HG02642 (cell line): ENCODE data around the gene SCUBE2.
"Not testable (repeated sequence)": the region's sequence is repeated elsewhere in the genome, so short reads cannot be mapped to it uniquely, and the experiment has no call there.

Experiments
- ATAC-seq: cut with Tn5 transposase; IDR thresholded peaks from one replicate; pipeline ENCODE4 v1.9.1; 2021; ENCODE audit warnings: mild to moderate bottlenecking; ENCODE audit not compliant: unreplicated experiment, poor library complexity

The SCUBE2 gene

DNA sequence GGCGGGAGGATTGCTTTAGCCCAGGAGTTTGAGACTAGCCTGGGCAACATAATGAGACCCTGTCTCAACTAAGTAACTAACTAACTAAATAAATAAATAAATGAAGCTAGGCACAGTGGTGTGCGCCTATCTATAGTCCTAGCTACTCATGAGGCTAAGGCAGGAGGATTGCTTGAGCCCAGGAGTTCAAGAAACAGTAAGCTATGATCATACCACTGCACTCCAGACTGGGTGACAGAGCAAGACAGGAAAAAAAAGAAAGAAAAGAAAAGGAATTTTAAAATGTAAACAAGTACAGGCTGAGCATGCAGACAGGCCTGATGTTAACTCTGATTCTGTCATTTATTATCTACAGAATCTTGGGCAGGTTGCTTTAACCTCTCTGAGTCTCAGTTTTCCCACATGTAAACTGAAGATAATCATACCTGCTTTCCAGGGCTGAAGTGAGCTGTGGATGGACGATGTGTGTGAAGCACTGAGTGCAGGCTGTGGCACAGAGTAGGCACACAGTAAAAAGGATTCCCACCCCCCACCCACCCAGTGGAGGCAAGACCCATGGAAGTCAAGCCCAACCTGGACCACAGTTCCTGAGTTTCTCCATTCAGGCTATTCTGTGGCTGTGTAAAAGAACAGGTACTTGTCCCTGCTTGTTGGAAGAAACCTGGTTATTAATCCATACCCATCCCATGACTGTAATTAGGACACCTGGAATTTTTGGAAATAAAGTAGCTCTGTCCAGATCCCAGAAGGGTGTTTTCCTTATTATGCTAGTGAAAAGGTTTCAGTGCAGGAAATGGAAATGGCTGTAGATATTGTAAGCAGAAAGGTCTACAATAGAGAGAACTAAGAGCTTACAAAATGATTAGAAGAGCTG lies 18.7 kb upstream of the SCUBE2 start:
- no peak for ATAC-seq

DNA sequence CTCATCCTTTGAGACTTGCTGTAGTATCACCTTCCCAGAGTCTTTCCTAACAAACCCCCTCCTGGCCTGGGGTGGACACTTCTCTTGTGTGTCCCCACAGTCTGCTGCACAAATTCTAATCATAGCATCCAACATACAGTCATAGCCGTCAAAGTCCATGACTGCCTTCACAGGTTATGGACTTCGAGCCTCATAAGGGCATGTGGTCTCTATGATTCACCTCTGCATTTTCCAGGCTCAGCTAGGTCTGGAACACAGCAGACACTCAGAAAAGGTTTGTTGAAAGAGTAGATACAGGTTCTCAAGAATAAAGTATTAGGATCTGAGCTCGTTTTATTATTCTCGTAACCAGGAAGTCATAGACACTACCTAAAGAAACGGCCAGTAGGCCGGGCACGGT lies 13.2 kb upstream of the SCUBE2 start:
- no peak for ATAC-seq

- ATAC-seq, result no peak
Observed at GRCh38 chr11:9103542-9104276, 12.3 kb upstream of the SCUBE2 start.

DNA sequence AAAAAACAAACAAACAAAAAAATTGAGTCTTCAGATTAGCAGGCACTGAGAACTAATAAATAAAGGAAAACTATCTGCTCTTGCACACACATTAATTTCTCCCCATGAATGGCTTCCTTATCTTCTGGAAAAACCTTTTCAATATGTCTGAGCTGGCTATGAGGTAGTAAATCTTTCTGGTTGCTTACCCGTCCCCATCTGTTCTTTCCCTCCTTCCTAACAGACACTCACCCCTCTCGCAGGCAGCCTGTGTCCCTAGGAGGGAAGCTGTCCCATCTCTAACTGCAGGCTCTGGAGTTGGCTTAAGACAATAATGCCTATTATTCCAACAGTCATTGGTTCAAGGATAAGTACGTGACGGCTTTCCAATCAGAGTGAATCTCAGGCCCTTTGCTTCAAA lies 8.2 kb upstream of the SCUBE2 start:
- ATAC-seq, result no peak

DNA sequence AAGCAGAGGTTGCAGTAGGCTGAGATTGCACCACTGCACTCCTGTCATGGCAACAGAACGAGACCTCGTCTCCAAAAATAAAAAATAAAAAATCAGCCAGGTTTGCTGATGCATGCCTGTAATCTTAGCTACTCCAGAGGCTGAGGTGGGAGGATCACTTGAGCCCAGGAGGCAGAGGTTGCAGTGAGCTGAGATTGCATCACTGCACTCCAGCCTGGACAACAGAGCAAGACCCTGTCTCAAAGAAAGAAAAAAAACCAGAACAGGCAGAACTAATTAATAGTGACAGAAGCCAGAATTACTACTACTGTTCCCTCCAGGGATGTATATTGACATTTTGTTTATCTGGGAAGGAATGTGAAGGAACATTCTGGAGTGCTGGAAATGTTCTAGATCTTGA lies 7.1 kb upstream of the SCUBE2 start:
- ATAC-seq, result not testable (repeated sequence)

DNA sequence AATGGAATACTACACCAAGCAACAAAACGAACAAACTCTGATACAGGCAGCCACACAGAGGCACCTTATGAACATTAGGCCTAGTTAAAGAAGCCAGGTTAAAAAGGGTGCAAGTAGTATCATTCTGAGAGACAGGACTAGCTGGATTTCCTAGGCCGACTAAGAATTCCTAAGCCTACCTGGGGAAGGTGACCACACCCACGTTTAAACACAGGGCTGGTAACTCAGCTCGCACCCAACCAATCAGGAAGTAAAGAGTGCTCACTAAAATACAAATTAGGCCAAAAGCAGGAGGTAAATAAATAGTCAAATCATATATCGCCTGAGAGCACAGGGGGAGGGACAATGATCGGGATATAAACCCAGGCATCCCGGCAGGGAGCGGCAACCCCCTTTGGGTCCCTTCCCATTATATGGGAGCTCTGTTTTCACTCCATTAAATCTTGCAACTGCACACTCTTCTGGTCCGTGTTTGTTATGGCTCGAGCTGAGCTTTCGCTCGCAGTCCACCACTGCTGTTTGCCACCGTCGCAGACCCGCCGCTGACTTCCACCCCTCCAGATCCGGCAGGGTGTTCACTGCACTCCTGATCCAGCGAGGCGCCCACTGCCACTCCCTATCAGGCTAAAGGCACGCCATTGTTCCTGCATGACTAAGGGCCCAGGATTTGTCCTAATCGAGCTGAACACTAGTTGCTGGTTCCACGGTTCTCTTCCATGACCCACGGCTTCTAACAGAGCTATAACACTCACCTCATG lies 6.0 kb upstream of the SCUBE2 start:
- ATAC-seq, result not testable (repeated sequence)

DNA sequence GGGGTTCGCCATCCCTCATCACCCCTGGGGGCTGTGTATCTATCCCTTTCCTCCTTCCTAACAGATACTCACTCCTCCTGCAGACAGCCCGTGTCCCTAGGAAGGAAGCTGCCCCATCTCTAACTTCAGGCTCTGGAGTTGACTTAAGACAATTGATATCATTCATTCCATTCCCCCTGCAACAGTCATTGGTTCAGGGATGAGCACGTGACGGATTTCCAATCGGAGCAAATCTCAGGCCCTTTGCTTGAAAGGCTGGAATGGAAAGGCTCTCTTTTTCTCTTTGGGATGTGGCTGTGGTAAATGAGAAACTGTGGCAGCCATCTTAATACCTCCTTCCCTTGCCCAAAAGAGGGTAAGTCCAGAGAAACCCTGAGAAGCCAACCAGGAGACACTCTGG lies 5.0 kb upstream of the SCUBE2 start:
- no peak for ATAC-seq

- ATAC-seq, result no peak
Observed at GRCh38 chr11:9095421-9095820, 4.0 kb upstream of the SCUBE2 start.

DNA sequence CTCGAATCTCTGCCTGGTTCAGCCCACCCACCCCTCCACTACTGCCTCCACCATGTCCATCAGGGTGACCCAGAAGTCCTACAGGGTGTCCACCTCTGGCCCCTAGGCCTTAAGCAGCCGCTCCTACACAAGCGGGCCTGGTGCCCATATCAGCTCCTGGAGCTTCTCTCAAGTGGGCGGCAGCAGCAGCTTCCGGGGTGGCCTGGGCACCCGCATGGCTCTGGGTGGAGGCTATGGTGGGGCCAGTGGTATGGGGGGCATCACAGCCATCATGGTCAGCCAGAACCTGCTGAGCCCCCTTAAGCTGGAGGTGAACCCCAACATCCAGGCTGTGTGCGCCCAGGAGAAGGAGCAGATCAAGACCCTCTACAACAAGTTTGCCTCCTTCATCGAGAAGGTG lies 3.0 kb upstream of the SCUBE2 start:
- ATAC-seq, result no peak

GRCh38 chr11:9092853-9093778 lies 1.7 kb upstream of the SCUBE2 start:
- ATAC-seq, result no peak

DNA sequence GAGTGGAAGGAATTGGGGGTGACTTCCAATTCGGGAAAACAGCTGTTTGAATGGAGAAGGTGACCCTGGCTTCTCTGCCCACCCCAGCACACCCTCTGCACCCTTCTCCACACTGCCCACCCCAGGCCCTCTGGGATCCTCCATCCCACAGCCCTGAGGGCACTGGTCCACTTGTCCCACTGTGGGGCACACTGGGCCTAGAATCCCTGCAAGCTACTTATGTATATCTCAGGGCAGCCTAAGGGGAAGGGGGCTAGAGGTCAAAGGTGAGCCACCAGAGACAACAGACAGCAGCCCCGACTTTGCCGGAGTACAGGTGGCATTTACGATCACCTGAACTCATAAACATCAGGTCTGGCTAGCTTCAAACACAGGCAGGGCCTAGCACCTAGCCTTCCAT lies 673 bp upstream of the SCUBE2 start:
- no peak for ATAC-seq

GRCh38 chr11:9090488-9091043 lies 833 bp downstream of the SCUBE2 start:
- no peak for ATAC-seq

- no peak for ATAC-seq
Observed at GRCh38 chr11:9089636-9090035, 1.8 kb downstream of the SCUBE2 start.

GRCh38 chr11:9089061-9089460 lies 2.3 kb downstream of the SCUBE2 start:
- no peak for ATAC-seq

DNA sequence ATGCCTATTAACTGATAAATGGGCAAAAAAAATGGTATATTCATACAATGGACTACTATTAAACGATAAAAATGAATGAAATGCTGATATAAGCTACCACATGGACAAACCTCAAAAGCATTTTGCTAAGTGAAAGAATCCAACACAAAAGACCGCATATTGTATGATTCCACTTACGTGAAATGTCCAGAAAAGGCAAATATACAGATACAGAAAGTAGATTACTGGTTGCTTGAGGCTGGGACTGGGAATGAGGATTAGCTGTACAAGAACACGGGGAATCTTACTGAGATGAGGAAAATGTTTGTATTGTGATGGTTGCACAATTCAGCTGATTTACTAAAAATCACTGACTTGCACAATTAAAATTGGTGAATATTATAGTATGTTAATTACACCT lies 8.8 kb downstream of the SCUBE2 start:
- no peak for ATAC-seq

DNA sequence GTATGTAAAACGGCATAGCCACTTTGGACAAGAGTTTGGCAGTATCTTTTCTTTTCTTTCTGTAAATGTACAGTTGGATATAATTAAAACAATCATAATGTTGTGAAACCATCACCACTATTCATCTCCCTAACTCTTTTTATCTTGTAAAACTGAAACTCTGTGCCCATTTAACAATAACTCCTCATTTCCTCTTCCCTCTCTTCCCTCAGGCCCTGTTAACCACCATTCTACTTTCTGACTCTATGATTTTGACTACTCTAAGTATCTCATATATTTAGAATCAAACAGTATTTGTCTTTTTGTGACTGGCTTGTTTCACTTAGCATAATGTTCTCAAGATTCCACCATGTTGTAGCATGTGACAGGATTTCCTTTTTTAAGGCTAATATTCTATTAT lies 10.2 kb downstream of the SCUBE2 start:
- ATAC-seq, result no peak

DNA sequence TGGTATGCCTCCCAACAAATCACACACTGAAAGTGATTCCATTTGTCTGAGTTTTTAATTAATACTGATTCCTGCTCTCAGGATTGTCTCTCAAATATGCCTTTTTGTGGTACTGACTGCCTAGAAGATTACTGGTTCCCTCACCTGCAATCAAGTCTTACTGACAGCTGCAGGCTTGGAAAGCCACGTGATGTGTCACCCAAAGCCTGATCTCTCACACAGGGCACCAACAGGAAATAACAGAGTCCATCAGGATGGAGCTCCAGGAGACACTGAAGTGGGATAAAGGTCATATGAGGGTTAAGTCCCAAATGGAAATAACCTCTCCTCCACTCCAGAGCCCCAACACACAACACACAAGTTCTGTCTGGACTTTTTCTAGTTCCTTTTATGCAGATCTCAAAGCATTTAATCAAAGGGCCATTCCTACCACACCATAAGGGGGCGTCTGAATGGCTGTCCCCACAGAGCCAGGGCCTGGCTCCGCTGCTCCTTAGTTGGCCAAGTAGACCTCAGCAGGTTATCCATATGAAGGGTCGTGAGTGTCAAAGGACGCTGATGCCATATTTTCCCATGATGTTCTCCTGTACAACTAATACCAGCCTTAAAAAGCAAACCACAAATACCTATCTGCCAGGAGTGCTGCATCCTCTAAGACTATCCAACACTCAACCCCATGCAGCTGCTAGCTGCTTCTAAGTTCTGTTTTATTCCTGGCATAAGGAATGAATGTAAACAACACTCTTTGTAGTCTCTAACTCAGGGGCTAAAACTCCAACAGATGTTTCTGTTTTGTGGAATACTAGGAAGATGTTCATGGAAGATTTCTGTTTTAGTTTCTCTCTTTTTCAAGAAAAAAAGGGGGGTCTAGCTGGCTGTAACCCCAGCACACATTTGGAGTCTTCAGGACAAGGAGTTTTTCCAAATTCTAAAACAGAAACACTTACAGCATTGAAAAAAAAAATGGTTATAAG lies 13.0 kb downstream of the SCUBE2 start:
- ATAC-seq, result no peak

GRCh38 chr11:9077164-9077563 lies 14.2 kb downstream of the SCUBE2 start:
- no peak for ATAC-seq

GRCh38 chr11:9076661-9077060 lies 14.7 kb downstream of the SCUBE2 start:
- no peak for ATAC-seq
